NCI-H1930 (cell line): Measurements from ENCODE around the gene RUFY1.
A peak's percentile ranks its signal among the peaks of the same experiment; 100 is the strongest.
"Not testable (repeated sequence)": the region's sequence is repeated elsewhere in the genome, so short reads cannot be mapped to it uniquely, and the experiment has no call there.

Experiments used
- DNase-seq, 2 experiments: peaks; one replicate each; lab custom pipeline; 2025; lab: John Stamatoyannopoulos, UW

Gene RUFY1

DNA sequence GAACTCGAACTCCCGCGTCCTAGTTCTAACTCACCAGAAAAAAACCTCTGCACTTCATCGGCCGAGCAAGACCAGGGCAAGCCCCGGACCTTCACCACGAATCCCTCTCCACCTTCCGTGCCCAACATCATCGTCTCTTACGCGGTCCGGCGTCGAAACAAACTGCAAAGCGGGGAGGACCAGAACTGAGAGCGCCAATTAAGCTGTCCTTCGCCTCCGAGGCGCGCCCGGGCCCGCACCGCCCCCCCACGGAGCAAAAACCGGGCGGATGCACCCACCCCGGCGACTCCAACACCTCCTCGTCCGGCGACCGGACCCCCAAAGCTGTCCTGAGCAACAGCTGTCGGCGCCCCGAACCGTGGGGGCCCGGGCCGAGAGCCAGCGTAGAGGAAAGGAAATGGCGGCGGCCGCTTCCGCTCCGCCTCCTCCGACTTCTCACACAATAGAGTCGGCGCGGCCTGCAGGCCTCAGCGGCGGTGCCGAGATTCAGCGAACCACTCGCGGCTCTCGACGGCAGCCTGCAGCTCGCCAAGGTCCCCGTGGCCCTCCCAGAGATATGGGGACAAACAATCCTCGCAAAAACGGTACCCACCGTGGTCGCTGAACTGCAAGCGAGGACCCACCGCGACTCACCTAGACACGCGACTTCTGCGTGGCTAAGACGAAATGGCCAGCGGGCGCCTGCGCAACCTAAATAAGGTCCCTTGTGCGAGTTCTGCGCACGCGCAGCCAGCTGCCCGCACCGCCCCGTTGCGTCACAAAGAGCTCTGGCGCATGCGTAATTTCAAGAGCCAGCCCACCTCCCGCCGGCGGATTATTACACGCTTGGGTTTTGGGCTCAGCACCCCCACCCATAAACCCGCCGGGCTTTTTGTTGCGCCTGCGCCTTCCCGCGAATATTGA, 72.9 kb downstream of the RUFY1 start, which contains the start of gene HNRNPH1:
Gene HNRNPH1, minus strand, starts transcription at position 669 of the 903 bp plus-strand sequence. Its CDS starts 538 bp downstream, at position 131.
- peak; percentile 90 to 95 for DNase-seq

DNA sequence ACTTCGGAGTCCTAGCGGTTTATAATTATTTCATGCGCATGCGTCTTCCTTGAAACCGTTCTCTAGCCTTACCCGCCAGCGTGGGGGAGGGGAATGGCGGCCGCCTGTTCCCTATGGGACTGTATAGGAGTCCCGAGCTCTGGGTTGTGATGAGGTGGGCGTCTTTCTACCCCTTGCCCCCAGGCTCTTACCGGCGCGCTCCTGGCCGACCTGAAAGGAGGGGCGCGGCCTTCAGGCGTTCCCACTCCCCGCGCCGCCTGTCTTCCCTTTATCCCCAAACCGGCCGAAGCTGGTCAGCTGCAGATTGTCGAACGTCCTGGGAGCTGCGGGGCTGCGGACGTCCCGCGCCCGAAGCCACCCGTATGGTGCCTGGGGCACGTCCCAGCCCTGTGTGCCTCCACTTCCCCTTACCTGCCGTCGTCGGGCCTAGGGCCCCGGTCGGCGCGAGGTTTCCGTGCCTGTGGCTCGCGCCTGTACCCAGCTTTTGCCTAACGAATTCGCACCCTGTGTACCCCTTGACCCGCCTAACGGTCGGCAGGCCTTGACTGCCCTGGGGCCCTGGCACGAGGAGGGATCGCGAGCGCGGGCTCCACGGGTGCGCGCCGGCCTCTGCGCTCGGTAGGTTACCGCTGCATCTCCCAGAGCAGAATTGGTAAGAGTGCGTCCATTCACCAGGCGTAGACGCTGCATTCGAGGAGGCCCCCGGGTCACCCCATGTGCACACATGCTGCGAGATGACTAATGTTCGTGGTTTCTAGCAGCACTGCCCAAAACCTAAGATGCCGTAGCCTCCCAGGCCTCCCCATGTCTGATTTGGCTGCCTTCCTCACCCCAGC, 73.8 kb downstream of the RUFY1 start:
- no peak for DNase-seq

DNA sequence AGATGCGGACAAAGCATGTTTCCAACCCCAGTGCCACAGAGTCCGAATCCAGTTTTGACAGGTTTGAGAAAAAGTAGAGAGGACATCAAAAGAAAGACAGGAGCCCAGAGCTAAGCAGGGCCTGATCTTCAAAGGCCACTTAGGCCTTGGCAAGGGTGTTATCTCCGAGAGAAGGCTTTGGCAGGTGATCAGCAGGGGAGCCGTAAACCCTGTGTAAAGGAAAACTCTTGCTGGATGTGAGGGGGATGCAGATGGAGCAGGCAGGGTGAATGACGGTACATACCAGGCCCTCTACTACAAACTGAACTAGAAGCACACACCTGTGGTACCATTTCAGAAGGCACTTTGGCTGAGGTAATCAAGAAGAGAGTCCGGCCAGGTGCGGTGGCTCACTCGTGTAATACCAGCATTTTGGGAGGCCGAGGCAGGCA, 74.5 kb downstream of the RUFY1 start:
- no peak for DNase-seq

DNA sequence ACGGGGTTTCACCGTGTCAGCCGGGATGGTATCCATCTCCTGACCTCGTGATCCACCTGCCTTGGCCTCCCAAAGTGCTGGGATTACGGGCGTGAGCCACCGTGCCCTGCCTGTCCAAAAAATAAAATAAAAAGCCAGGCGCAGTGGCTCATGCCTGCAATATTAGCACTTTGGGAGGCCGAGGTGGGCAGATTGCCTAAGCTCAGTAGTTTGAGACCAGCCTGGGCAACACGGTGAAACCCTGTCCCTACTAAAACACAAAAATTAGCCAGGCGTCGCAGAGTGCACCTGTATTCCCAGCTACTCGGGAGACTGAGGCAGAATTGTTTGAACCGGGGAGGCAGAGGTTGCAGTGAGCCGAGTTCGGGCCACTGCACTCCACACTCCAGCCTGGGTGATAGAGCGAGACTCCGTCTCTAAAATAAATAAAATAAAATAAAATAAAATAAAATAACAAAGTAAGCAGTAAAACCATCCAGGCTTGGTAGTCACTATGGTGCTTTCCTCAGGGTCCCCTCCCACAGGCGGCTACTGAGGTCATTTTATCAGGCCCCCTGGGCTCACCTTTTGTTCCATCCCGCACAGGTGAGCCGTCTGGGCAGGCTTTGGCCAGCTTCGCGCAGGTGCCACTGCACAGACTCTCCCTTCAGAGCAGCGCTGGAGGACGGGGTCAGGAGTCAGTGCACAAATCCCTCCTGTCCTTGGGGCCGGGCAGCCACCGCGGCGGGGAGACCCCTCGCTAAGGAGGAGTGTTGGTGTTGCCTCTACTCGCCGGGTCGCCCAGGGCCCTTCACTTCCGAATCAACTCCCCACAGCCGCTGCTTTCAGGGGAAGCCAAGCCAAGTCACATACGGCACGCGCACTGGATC, 83.4 kb downstream of the RUFY1 start:
- DNase-seq: not testable (repeated sequence)

- not testable (repeated sequence) for DNase-seq
Measured at GRCh38 chr5:179634370-179635172, 84.2 kb downstream of the RUFY1 start.

DNA sequence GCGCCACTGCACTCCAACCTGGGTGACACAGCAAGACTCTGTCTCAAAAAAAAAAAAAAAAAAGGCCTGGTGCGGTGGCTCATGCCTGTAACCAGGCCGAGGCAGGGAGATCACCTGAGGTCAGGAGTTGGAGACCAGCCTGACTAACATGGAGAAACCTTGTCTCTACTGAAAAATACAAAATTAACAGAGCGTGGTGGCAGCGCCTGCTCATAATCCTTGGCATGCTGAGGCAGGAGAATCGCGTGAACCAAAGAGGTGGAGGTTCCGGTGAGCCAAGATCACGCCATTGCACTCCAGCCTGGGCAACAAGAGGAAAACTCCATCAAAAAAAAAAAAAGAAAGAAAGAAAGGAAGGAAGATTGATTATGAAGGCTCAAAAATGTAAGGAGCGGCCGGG, 88.9 kb downstream of the RUFY1 start:
- DNase-seq: not testable (repeated sequence)

DNA sequence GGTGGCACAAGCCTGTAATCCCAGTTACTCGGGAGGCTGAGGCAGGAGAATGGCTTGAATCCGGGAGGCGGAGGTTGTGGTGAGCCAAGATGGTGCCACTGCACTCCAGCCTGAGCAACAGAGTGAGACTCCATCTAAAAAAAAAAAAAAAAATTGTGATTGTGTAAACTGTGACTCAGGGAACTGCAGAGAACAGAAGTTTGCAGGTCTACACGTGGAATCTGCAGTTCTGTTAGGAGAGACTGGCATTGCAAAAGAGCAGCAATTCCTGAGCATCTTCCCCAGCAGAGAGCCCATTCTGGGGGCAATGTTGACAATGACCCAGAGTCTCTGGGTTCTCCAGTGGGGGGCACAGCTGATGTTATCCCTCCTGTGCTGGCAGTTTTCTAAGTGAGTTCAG, 91.4 kb downstream of the RUFY1 start:
- DNase-seq: not testable (repeated sequence)

DNA sequence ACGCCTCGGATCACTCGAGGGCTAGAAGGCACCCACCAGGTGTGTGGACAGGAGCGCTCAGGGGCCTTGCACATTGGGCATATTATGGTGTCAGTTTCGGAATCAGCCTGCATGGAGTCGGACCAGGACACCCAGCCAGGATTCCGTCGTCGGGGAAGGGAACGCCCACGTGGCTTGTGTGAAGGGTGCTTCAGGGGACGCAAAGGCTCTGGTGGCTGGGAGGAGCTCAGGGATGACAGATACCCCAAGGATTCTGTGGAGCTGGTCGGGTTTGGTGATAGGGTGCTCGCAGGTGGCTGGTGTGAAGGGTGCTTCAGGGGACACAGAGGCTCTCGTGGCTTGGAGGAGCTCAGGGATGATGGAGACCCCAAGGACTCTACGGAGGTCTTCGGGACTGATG, 92.3 kb downstream of the RUFY1 start:
- DNase-seq: not testable (repeated sequence)

GRCh38 chr5:179643141-179643920, 93.0 kb downstream of the RUFY1 start:
- not testable (repeated sequence) for DNase-seq

- not testable (repeated sequence) for DNase-seq
Measured at GRCh38 chr5:179644766-179645165, 94.4 kb downstream of the RUFY1 start.

DNA sequence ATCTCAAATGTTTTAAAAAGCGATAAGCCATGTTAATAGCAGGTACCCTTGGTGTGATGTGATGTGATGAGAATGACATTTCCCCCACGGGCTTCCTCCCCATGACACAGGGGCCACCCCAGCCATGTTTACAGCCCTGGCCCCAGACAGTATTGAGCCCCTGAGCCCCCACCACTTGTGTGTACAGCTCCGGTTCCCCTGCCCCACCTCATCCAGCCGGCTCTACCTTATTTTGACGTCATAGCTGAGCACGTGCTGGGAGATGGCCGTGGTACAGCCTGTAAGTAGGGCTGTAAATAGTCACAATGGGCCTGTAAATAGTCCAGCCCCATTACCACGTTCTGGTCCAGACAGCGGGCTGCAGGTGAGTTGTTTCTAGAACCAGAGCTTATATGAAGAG, 98.1 kb downstream of the RUFY1 start:
- DNase-seq: no peak

DNA sequence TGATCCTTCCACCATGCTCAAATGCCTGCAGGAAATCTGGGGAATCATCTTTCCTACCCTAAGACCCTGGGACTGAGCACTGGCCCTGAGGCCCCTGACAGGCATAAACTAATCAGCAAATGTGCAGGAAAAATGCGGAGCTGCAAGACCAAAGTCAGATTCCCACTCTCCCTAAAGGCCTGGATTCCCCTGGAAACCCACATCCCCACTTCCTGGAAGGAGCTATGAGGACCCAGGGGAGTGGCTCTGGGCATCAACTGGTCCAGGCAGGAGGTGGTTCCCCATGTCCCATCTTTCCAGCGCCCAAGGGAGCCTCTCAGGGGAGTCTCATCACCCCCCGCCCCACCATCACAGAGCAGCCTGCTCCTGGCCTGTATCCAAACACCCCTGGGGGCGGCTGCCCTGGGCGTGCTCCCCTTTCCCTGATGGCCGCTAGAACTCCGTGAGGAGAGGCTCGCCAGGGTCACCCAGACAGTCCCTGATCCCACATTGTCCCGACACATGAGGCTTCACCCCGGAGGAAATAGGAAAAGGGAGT, 98.9 kb downstream of the RUFY1 start:
- DNase-seq: not testable (repeated sequence)

- DNase-seq: not testable (repeated sequence)
Measured at GRCh38 chr5:179650245-179650644, 99.9 kb downstream of the RUFY1 start.

- DNase-seq: not testable (repeated sequence)
Measured at GRCh38 chr5:179653135-179653534, 102.8 kb downstream of the RUFY1 start.

DNA sequence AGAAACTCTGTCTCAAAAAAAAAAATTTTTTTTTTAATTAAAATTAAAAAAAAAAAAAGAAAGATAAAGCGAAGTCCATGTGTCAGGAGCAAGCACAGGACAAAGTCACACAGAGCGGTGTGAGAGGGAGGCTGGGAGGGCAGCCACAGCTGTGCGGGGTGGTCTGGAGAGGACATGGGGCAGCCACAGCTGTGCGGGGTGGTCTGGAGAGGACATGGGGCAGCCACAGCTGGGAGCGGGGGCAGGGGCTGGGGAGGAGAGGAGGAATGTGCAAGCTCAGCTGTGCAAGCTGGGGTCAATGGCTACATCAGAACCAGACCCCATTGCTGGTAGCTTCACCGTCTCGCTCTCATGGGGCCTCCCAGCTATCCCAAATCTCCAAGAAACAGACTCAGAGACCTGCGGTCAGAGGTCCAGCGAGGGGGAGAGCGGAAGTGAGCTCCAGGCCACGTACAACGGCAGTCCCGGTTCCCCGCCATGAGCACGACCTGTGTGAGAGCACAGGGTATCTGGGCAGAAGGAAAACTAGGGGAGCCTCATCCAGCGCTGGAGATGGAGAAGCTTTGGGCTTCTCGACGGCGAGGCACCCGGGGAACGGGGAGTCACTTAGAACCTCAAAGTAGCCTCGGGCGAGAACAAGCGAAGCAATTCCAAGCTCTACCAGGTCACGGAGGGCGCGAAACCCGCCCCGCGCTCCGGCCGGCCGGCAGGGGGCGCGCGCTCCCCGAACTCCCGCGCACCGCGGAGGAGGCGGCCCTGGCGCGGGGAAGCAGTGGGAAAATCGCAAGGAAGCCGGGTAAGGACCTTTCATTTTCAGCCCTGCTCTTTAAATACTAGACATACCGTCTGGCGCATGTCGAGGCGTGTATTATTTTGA, 107.2 kb downstream of the RUFY1 start:
- DNase-seq: not testable (repeated sequence)

GRCh38 chr5:179658179-179658856, 108.0 kb downstream of the RUFY1 start:
- not testable (repeated sequence) for DNase-seq
